Ovary (tissue), 9 donors: ENCODE data around the gene ITGB6. TPM values are rescaled to one million over a fixed set of nuclear protein-coding genes. Genes with fewer than 3 reads are reported as not detected.

ENCODE experiments used
- DNase-seq, 5 donors: peaks; one replicate each; pipeline ENCODE4 v3.0.0-alpha.2; 2019 to 2020
- H3K27ac ChIP-seq, 2 donors: fragments of 200-600 bp; one replicate each; pipeline versions ENCODE4 v1.5.1 to v1.8.0; 2019 to 2022
- H3K27me3 ChIP-seq: fragments of 200-600 bp; one replicate; pipeline ENCODE4 v1.8.0; 2022
- H3K36me3 ChIP-seq: fragments of 200-600 bp; sonication (generic); one replicate; pipeline ENCODE4 v1.5.1; 2019
- H3K4me1 ChIP-seq: one replicate; pipeline ENCODE4 v1.8.1; 2013; ENCODE audit warnings: mild to moderate bottlenecking, moderate library complexity; ENCODE audit not compliant: insufficient read depth
- H3K4me3 ChIP-seq: fragments of 200-600 bp; sonication (generic); one replicate; pipeline ENCODE4 v1.5.1; 2017
- H3K9me3 ChIP-seq, 2 donors: fragments of 200-600 bp in 1 of 2; sonication (generic) in 1 of 2; one replicate each; pipeline versions ENCODE4 v1.5.1 to v1.8.1; 2013 to 2019; ENCODE audit warnings: mild to moderate bottlenecking in 1 of 2, moderate library complexity in 1 of 2
- EP300 ChIP-seq: sonication (generic); formaldehyde crosslinking; IDR thresholded peaks from one replicate; pipeline ENCODE4 v1.6.1; 2017; ENCODE audit warnings: antibody characterized with exemption
- POLR2A ChIP-seq: fragments of 450-650 bp; IDR thresholded peaks from one replicate; pipeline ENCODE4 v1.6.1; 2017; ENCODE audit warnings: antibody characterized with exemption, mild to moderate bottlenecking, moderate library complexity
- WGBS, 3 donors: extraction: QIAGEN DNeasy Blood & Tissue Kit in 1 of 3; methylation state at CpG; one replicate each; pipeline versions ENCODE4 v1.1.5 to v1.1.7; 2013 to 2017; 5-methylcytosine and 5-hydroxymethylcytosine counted together
- intact Hi-C, 4 donors: fragments of 100-400 bp; cut with DNase I; formaldehyde crosslinking; loops; one replicate each; pipeline versions ENCODE4 v1.11.0 to v1.15.1; 2022 to 2023
- polyA plus RNA-seq, 2 donors: library from polyadenylated mRNA; stranded (reverse); fragments of 200-250 nt in 1 of 2; fragments of 350-450 nt in 1 of 2; fragmentation: Illumina TruSeq in 1 of 2; extraction: RNeasy Lipid Tissue Mini Kit (QIAGEN cat#74804) in 1 of 2; gene quantifications; one replicate each; pipeline ENCODE4 v1.2.3, GENCODE V29; 2013 to 2014
- total RNA-seq, 7 donors: library from RNA; depleted of rRNA in 2 of 7; stranded (reverse); fragments of >200 nt in 2 of 7; fragmentation: NEBNext Ultra II Directional in 3 of 7; extraction: Animal tissue kit (Norgen Biotek cat#: 25700) in 3 of 7; gene quantifications; one replicate each; pipeline versions ENCODE4 v1.1.0 to v1.2.4, GENCODE V29; 2016 to 2023
- TF ChIP-seq, protein P1 (sequence below), 3 donors: fragments of 450-650 bp in 2 of 3; fragments of 200-600 bp in 1 of 3; IDR thresholded peaks; one replicate each; pipeline versions ENCODE4 v1.5.1 to v1.8.0; 2016 to 2022; ENCODE audit warnings: antibody characterized with exemption in 3 of 3, mild to moderate bottlenecking in 1 of 3
- donor health status: DM: no; HTN: no; CAD: no; lungs with moderate emphysema.
- donor health status: DM: no; HTN: no; CAD: no.
- donor health status: Bipolar disorder and iron deficiency.
- donor health status: DM: yes; HTN: yes; CAD: no.
- donor health status: DM: no; HTN: no; CAD: no.
- donor health status: DM: yes; HTN: yes; CAD: no.

The ITGB6 gene
- total and polyA plus RNA-seq, 9 donors, result 0.17 to 3.6 (median 0.36) TPM; not detected in 5

DNA sequence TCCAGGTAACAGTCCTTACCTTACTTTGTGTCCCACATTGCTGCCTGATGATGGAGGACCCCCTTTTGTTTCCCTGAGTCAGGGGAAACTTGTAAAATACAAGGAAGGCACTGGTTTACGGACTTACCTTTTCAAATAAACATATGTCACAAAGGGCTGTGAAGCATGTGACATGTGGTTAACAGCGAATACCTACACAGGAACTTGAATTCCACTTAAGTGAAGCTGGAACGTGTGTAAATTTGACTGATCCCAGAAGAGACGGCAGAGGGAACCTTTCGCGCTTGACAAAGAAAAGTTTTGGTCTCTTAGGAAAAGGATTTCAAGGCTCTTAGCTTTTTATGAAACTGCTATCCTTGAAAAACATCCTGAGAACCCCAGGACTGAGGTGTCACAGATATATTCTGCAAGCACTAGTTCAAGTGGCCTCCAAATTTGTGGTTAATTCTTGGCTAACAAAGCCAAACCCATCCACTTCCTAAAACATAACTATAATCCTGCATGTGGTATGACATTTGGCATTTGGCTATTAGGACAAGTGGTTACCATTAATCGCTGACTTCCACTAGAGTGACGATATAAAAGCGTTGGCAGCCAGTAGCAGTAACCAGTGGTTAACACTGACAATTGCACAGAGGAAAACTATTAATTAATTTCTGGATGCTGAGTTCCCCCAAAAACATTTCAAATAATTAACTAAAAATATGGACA, 55.6 kb downstream of the ITGB6 start:
- no peak for DNase-seq
- Histone ChIP-seq H3K36me3 (no peaks in the 10 kb centered on the region), H3K4me1 (no peaks in the 10 kb centered on the region), H3K4me3 (no peak overlapping the region), H3K27ac (no peak overlapping the region), H3K9me3 (no peaks in the 10 kb centered on the region), H3K27me3 (no peaks in the 10 kb centered on the region)
- intact Hi-C loops, result no loop called here
- WGBS, 3 donors, result 74 to 86% (median 84%) methylated on average over 9 of the region's 9 CpGs
- no peak for TF ChIP-seq POLR2A
- TF ChIP-seq EP300, result no peak
- TF ChIP-seq, protein P1, sequence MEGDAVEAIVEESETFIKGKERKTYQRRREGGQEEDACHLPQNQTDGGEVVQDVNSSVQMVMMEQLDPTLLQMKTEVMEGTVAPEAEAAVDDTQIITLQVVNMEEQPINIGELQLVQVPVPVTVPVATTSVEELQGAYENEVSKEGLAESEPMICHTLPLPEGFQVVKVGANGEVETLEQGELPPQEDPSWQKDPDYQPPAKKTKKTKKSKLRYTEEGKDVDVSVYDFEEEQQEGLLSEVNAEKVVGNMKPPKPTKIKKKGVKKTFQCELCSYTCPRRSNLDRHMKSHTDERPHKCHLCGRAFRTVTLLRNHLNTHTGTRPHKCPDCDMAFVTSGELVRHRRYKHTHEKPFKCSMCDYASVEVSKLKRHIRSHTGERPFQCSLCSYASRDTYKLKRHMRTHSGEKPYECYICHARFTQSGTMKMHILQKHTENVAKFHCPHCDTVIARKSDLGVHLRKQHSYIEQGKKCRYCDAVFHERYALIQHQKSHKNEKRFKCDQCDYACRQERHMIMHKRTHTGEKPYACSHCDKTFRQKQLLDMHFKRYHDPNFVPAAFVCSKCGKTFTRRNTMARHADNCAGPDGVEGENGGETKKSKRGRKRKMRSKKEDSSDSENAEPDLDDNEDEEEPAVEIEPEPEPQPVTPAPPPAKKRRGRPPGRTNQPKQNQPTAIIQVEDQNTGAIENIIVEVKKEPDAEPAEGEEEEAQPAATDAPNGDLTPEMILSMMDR (IDR thresholded peaks at IDR 0.05), result no peak

DNA sequence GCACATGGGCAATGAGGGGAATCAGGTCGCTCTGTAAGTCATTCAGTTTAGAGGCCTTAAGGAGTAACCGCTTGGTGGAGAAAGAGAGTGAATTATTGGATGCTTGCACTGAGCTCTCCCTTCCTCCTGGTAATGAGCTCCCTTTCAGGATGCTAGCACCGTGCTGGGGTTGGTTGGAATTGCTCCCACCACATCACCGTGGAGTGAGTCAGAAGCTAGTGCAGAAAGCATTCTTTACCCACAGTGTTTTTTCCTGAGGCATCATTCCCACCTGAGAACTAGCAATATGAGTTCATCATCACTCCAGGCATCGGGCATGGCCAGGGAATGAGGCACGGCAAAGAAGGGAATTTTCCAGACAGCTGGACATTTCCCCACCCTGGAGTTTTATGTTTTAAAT, 57.6 kb downstream of the ITGB6 start:
- TF ChIP-seq POLR2A (no peak), EP300 (no peak)
- TF ChIP-seq, protein P1 (IDR thresholded peaks at IDR 0.05), result no peak
- no peaks in the 10 kb centered on the region for H3K27me3 ChIP-seq
- WGBS, 3 donors, result 86 to 92% (median 90%) methylated on average over 6 of the region's 6 CpGs
- H3K36me3 ChIP-seq, result no peaks in the 10 kb centered on the region
- intact Hi-C loops, result no loop called here
- no peak overlapping the region for H3K4me3 ChIP-seq
- H3K27ac ChIP-seq, result no peak overlapping the region
- no peaks in the 10 kb centered on the region for H3K9me3 ChIP-seq
- no peak for DNase-seq
- no peaks in the 10 kb centered on the region for H3K4me1 ChIP-seq

DNA sequence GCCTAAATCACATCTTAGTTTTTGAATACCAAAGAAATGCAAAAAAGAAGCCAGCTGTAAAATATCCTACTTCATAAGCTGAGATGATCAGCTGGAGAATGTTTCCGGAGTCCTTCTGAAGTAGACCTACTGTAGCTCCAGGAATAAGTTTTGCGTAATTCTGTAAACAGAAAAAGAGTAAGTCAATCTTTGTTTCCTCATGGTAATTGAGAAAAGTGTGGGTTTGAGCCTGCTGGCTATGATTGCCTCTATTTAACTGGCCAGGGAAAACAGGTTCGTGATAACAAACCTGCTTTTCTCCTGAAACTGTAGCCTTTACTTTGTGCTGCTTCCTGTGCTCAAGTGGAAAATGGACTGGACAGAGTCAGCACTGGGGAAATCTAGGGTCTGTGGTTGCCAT, 58.2 kb downstream of the ITGB6 start:
- no peaks in the 10 kb centered on the region for H3K9me3 ChIP-seq
- no peak for TF ChIP-seq POLR2A
- TF ChIP-seq, protein P1 (IDR thresholded peaks at IDR 0.05), result no peak
- TF ChIP-seq EP300, result no peak
- no peak overlapping the region for H3K27ac ChIP-seq
- intact Hi-C loops, result no loop called here
- H3K36me3 ChIP-seq, result no peaks in the 10 kb centered on the region
- no peak overlapping the region for H3K4me3 ChIP-seq
- no peak for DNase-seq
- WGBS, 3 donors, result 31 to 41% (median 31%) methylated on average over 3 of the region's 3 CpGs
- no peaks in the 10 kb centered on the region for H3K27me3 ChIP-seq
- no peaks in the 10 kb centered on the region for H3K4me1 ChIP-seq

DNA sequence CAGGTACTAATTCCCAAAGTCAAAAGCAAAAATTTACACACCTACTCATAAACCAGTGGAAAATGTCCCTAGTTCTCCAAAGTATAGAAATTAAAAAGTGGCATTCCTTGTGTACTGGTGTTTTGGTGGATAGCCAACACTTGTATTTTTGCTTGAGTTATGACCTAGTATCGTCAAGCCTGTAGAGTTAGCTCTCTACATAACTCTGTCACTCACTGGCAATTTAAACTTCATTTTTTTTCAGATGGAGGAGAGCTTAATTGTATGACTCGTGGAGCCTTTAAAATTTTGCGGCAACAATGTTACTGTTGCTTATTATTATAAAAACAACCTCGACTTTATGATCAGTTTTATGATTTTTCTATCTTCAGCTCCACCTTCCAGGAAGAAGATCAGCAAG, 58.7 kb downstream of the ITGB6 start:
- TF ChIP-seq, protein P1 (IDR thresholded peaks at IDR 0.05), result no peak
- TF ChIP-seq EP300, result no peak
- TF ChIP-seq POLR2A, result no peak
- H3K4me3 ChIP-seq, result no peak overlapping the region
- no peak overlapping the region for H3K27ac ChIP-seq
- WGBS, 3 donors, result 33 to 53% (median 52%) methylated on average over 4 of the region's 4 CpGs
- no peaks in the 10 kb centered on the region for H3K27me3 ChIP-seq
- H3K36me3 ChIP-seq, result no peaks in the 10 kb centered on the region
- H3K9me3 ChIP-seq, result no peaks in the 10 kb centered on the region
- H3K4me1 ChIP-seq, result no peaks in the 10 kb centered on the region
- intact Hi-C loops, result no loop called here
- no peak for DNase-seq
